ENCODE measurements around the gene DTHD1. TPM values are rescaled to one million over a fixed set of nuclear protein-coding genes. Genes with fewer than 3 reads are reported as not detected.

The DTHD1 gene
- total and polyA plus RNA-seq, 12 donors = 0.03 to 0.61 (median 0.08) TPM; not detected in 7

GRCh38 chr4:36324808-36325207, 43.4 kb downstream of the DTHD1 start:
- TF ChIP-seq CTCF (IDR thresholded peaks at IDR 0.05) = no peak
- no peak for TF ChIP-seq POLR2A (IDR thresholded peaks at IDR 0.05)
- Histone ChIP-seq H3K27me3 (no peaks in the 10 kb centered on the region), H3K36me3 (replicated peaks in 1 of 2) (no peaks in the 10 kb centered on the region), H3K9me3 (replicated peaks in 1 of 3) (no peaks in the 10 kb centered on the region), H3K4me1 (replicated peaks in 1 of 2) (no peaks in the 10 kb centered on the region), H3K4me3 (no peak overlapping the region), H3K27ac (no peak overlapping the region)
- 82 to 90% (median 89%) methylated on average over 4 of the region's 4 CpGs for WGBS, 4 donors
- intact Hi-C loops (cut with DNase I) = no loop called here
- no peak for DNase-seq

- Histone ChIP-seq H3K4me1 (replicated peaks in 1 of 2) (no peaks in the 10 kb centered on the region), H3K27me3 (no peaks in the 10 kb centered on the region), H3K27ac (no peak overlapping the region), H3K4me3 (no peak overlapping the region), H3K9me3 (replicated peaks in 1 of 3) (no peaks in the 10 kb centered on the region), H3K36me3 (replicated peaks in 1 of 2) (no peaks in the 10 kb centered on the region)
- intact Hi-C loops (cut with DNase I) = no loop called here
- no peak for DNase-seq
- 0 to 61% (median 52%) methylated on average over 1 of the region's 1 CpG for WGBS, 4 donors
- TF ChIP-seq CTCF (IDR thresholded peaks at IDR 0.05) = no peak
- no peak for TF ChIP-seq POLR2A (IDR thresholded peaks at IDR 0.05)
Measured at GRCh38 chr4:36325499-36325898, 44.1 kb downstream of the DTHD1 start.

- Histone ChIP-seq H3K4me3 (no peak overlapping the region), H3K27ac (no peak overlapping the region), H3K27me3 (no peaks in the 10 kb centered on the region), H3K4me1 (replicated peaks in 1 of 2) (no peaks in the 10 kb centered on the region), H3K36me3 (replicated peaks in 1 of 2) (no peaks in the 10 kb centered on the region), H3K9me3 (replicated peaks in 1 of 3) (no peaks in the 10 kb centered on the region)
- WGBS, 4 donors = 61 to 69% (median 66%) methylated on average over 3 of the region's 3 CpGs
- intact Hi-C loops (cut with DNase I) = no loop called here
- DNase-seq = no peak
- no peak for TF ChIP-seq CTCF (IDR thresholded peaks at IDR 0.05)
- TF ChIP-seq POLR2A (IDR thresholded peaks at IDR 0.05) = no peak
Measured at GRCh38 chr4:36325926-36326325, 44.5 kb downstream of the DTHD1 start.

GRCh38 chr4:36326476-36327029, 45.1 kb downstream of the DTHD1 start:
- Histone ChIP-seq H3K27ac (no peak overlapping the region), H3K36me3 (replicated peaks in 1 of 2) (no peaks in the 10 kb centered on the region), H3K4me3 (no peak overlapping the region), H3K9me3 (replicated peaks in 1 of 3) (no peaks in the 10 kb centered on the region), H3K27me3 (no peaks in the 10 kb centered on the region), H3K4me1 (replicated peaks in 1 of 2) (no peaks in the 10 kb centered on the region)
- intact Hi-C loops (cut with DNase I) = no loop called here
- TF ChIP-seq CTCF (IDR thresholded peaks at IDR 0.05) = no peak
- TF ChIP-seq POLR2A (IDR thresholded peaks at IDR 0.05) = no peak
- DNase-seq = no peak
- WGBS, 4 donors = 80 to 88% (median 86%) methylated on average over 4 of the region's 4 CpGs
